Activated CD4-positive, alpha-beta T cell treated with anti-CD3 and anti-CD28 coated beads for 1 hour (primary cell): ENCODE results near the gene KDM2B.
"Not testable (repeated sequence)": the region's sequence is repeated elsewhere in the genome, so short reads cannot be mapped to it uniquely, and the experiment has no call there.

Source experiments
- DNase-seq: peaks from one replicate; pipeline ENCODE4 v3.0.0-alpha.2; 2020

KDM2B gene

DNA sequence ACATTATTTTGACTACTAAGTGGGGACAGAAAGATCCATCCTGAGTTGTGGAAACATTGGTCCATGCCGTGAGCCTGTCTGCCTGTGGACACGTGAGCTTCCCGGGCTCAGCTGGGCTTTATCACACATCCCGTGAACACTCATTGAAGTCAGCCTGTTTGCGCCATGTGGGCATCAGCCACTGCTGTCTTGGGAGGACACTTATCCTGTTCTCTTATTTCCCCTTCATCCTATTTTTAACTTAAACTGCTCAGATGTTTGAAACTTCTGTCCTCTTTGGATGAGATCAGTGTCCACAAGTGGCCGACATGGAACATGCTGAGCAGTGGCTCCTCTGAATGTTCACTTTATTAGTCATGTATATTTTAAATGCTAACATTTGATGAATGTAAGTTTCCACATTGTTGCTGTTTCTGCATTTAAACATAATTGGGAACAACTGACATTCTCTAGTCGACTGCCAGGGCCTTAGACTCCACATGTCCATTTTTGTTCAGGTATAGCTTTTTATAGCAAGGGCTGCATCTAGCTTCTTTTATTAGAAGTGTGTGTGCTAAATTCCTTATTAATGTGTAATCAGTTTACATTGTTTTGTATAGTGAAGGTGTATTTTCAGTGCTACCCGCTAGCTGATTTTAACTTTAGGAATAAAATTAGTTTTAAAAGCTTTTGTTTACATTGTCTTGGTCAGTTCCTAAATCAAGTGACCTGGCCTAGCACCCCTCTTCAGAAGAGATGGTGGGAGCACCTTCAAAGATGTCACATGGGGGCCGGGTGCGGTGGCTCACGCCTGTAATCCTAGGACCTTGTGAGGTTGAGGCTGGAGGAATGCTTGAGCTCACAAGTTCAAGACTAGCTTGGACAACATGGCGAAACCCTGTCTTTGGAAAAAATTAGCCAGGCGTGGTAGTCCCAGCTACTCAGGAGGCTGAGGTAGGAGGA, 156.9 kb downstream of the KDM2B start:
- no peak for DNase-seq

- DNase-seq, result no peak
Observed at GRCh38 chr12:121423253-121423652, 157.6 kb downstream of the KDM2B start.

DNA sequence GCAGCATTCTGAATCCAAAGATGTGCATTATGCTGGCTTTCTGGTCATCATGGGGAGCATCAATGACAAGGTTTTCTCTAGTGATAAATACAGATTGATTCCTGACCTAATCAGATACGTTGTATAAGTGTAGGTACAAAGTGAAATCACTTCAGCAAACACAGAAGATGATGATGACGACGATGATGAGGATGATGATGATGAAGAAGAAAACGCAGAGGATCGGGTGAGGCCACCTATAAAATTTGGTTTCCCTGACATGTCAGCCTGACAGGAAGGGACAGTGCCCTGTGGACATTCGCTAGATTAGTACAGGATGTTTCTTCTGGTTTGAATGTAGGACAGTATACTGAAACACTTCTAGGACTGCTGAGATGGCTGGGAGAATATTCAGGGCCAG, 160.7 kb downstream of the KDM2B start:
- DNase-seq, result no peak

- no peak for DNase-seq
Observed at GRCh38 chr12:121417847-121418246, 163.0 kb downstream of the KDM2B start.

DNA sequence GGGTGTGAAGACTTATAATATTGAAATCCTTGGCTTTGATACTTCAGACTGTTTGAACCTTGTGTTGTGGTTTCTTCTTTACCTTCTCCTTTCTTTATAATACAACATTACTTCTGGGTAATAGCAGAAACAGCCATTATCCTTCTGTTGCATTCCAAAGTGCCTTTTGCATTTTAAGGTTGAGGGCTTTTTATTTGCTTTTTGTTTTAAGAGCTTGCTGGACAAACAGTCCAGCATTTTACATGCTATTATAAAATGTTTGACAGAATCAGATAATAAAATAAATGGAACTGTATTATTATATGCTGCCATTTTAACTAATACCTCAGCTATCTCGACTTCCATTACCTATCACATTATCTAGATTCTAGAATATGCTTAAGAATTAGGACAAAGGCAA, 166.9 kb downstream of the KDM2B start:
- no peak for DNase-seq

DNA sequence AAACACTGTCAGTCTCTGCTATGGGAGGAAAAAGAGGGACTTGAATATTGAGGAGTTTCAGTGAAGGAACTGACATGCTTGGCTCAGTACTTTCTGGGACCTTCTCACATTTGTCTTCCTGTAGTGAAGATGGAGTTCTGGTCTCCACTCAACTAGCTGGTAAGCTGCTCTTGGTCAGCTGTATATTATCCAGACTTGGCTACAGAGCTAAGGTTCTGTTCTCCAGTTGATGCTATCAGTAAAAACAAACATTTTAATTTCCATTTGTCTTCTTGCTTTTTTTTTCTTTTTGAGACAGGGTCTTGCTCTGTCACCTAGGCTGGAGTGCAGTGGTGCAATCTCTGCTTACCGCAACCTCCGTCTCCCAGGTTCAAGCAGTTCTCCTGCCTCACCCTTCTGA, 175.6 kb downstream of the KDM2B start:
- DNase-seq, result no peak

- no peak for DNase-seq
Observed at GRCh38 chr12:121404734-121405133, 176.1 kb downstream of the KDM2B start.

DNA sequence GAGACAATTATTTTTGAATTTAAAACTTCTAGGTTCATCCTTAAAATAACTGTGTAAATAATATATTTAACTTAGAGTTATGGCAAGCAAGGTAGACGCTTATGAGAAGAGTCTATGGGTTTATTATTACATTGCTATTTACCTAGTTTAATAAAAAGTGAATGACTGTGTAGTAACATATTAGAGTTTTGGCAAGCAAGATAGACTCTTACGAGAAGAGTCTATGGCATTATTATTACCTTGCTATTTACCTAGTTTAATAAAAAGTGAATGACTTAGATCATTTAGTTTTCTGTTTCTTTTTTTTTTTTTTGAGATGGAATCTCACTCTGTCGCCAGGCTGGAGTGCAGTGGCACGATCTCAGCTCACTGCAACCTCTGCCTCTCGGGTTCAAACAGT, 177.1 kb downstream of the KDM2B start:
- no peak for DNase-seq

GRCh38 chr12:121400332-121401139, 180.3 kb downstream of the KDM2B start:
- DNase-seq, result peak; percentile 52

GRCh38 chr12:121399391-121400331, 181.2 kb downstream of the KDM2B start, which contains the start of gene RNF34:
TSS of gene RNF34 (plus strand) at chr12:121400118. CDS start at chr12:121400213, 95 bp downstream.
- peak; percentile 96 for DNase-seq

GRCh38 chr12:121398355-121398754, 182.5 kb downstream of the KDM2B start:
- DNase-seq, result no peak

GRCh38 chr12:121397521-121397920, 183.3 kb downstream of the KDM2B start:
- DNase-seq, result no peak

- DNase-seq, result no peak
Observed at GRCh38 chr12:121392325-121392716, 188.5 kb downstream of the KDM2B start.

- DNase-seq, result no peak
Observed at GRCh38 chr12:121391619-121392324, 189.1 kb downstream of the KDM2B start.

GRCh38 chr12:121390856-121391255, 190.0 kb downstream of the KDM2B start:
- no peak for DNase-seq

DNA sequence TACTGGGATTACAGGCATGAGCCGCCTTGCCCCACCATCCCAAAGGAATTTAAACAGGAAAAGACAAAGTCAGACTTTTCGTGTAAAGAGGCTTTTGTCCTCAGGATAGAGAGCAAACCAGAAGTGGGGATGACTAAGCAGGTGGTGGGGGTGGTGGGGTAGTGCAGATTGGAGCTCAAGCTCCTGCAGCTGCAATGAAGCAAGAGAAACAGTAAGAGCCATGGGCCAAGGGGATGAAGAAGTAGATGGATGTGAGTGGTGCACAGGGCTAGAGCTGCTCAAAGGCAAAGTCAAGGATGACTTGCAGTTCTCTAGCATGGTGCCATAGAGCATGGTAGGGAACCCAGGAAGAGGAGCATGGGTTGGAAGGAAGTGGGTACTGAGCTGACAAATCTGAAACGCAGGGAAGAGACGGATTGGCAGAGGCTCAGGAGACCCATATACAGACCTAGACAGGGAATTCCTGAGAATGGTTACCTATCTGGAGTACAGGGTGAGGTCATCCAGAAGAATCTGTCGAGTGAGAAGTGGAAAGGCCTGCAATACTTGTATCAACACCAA, 192.3 kb downstream of the KDM2B start:
- no peak for DNase-seq

DNA sequence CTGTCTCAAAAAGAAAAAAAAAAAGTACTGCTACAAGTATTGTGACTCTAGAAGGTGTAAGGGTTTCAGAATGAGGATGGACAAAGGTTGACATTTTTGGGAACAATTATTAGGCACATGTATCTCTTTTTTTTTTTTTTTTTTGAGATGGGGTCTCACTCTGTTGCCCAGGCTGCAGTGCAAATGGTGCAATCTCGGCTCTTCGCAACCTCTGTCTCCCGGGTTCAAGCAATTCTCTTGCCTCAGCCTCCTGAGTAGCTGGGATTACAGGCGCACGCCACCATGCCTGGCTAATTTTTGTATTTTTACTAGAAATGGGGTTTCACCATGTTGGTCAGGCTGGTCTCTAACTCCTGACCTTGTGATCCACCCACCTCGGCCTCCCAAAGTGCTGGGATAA, 195.9 kb downstream of the KDM2B start:
- DNase-seq, result not testable (repeated sequence)

DNA sequence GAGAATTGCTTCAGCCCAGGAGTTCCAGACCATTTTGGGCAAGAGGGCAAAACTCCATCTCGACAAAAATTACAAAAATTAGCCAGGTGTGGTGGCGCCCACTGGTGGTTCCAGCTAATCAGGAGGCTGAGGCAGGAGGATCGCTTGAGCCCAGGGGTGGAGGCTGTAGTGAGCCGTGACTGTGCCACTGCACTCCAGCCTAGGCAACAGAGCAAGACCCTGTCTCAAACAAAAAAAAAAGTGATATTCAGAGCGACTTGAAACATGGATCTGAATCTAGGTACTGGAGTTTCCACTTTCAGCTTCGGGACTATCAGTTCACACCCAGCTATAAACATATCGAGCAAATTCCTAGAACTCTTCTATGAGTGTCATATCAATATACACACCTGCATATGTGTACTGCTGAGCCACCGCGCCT, 197.2 kb downstream of the KDM2B start:
- no peak for DNase-seq

DNA sequence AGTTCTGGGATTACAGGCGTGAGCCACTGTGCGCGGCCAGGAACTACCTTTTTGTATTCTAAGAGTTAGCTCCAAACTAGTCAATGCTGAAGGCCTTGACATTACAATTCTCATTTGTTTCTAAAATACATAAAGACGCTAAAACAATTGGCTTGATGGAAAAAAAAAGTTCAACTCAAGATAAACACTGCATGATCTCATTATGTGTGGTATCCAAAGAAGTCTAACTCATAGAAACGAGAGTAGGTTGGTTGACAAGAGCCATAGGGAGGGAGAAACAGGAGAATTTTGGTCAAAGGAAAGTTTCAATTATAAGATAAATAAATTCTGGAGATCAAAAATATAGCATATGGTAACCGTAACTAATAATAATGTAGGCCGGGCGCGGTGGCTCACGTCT, 200.9 kb downstream of the KDM2B start:
- no peak for DNase-seq
